HL-60 (cell line): Measurements from ENCODE around the gene TENT4B.

Source experiments
- DNase-seq, 2 experiments: peaks; one replicate each; pipeline ENCODE4 v3.0.0-alpha.2; 2010 to 2020; ENCODE audit warnings: low read depth in 1 of 2, low spot score in 1 of 2
- H3K27ac ChIP-seq: fragments of 250-450 bp; sonication (Bioruptor Pico); replicated peaks from 2 replicates; pipeline ENCODE4 v1.5.1; 2020; ENCODE audit warnings: mild to moderate bottlenecking, moderate library complexity
- H3K27me3 ChIP-seq: fragments of 250-450 bp; sonication (Bioruptor Pico); 2 replicates; pipeline ENCODE4 v1.5.1; 2021; ENCODE audit warnings: mild to moderate bottlenecking, moderate library complexity; ENCODE audit not compliant: insufficient read depth, poor library complexity, severe bottlenecking
- H3K4me3 ChIP-seq: replicated peaks from 2 replicates; pipeline ENCODE4 v1.5.1; 2011; ENCODE audit warnings: mild to moderate bottlenecking, control low read depth, low read length; ENCODE audit not compliant: insufficient read depth
- CTCF ChIP-seq: IDR thresholded peaks from one replicate; pipeline ENCODE4 v1.5.1; 2011; ENCODE audit warnings: low read length, control low read depth, inconsistent platforms; ENCODE audit not compliant: insufficient read depth
- GABPA ChIP-seq: IDR thresholded peaks from 2 replicates; pipeline ENCODE4 v1.6.1; 2012; ENCODE audit warnings: low read depth
- POLR2AphosphoS5 ChIP-seq: IDR thresholded peaks from 2 replicates; pipeline ENCODE4 v1.6.1; 2012; ENCODE audit warnings: low read depth
- REST ChIP-seq: IDR thresholded peaks from 2 replicates; pipeline ENCODE4 v1.6.1; 2012; ENCODE audit warnings: low read depth; ENCODE audit not compliant: insufficient replicate concordance
- SPI1 ChIP-seq: IDR thresholded peaks from 2 replicates; pipeline ENCODE4 v1.6.1; 2012; ENCODE audit warnings: low read depth, mild to moderate bottlenecking, borderline replicate concordance

Gene TENT4B

GRCh38 chr16:50266337-50267091, 113.4 kb downstream of the TENT4B start, which contains the start of gene ADCY7:
Gene ADCY7 (plus strand): TSS chr16:50266551. CDS start chr16:50288180, 21,629 bp downstream.
- Histone ChIP-seq H3K4me3 (peak within 1 kb of the TSS; percentile 83), H3K27ac (peak within 1 kb of the TSS; percentile 77)
- peak in 1 of 2 experiments; percentile 91 for DNase-seq

GRCh38 chr16:50267151-50267631, 114.1 kb downstream of the TENT4B start:
- Histone ChIP-seq H3K27me3 (no peaks in the 10 kb centered on the region), H3K4me3 (peak overlapping the region; percentile 83), H3K27ac (peak overlapping the region; percentile 77)
- TF ChIP-seq REST (no peak), SPI1 (no peak), CTCF (no peak), GABPA (no peak), POLR2AphosphoS5 (no peak)
- no peak for DNase-seq

More at GRCh38 chr16:50266337-50267091, 113.4 kb downstream of the TENT4B start, which contains the start of gene ADCY7:
- TF ChIP-seq POLR2AphosphoS5 = peak; percentile 76
- TF ChIP-seq SPI1 = peak; percentile 64; the same call in 1 of the 2 replicates
- no peak for TF ChIP-seq REST
- peak; percentile 37 for TF ChIP-seq GABPA
- TF ChIP-seq CTCF = no peak
- H3K27me3 ChIP-seq = no peaks in the 10 kb centered on the region

- peak in 1 of 2 experiments; percentile 31 for DNase-seq
- H3K27me3 ChIP-seq = no peaks in the 10 kb centered on the region
- H3K27ac ChIP-seq = peak overlapping the region; percentile 77
- TF ChIP-seq GABPA = no peak
- no peak for TF ChIP-seq REST
- TF ChIP-seq SPI1 = peak; percentile 94
- no peak for TF ChIP-seq POLR2AphosphoS5
- TF ChIP-seq CTCF = no peak
- H3K4me3 ChIP-seq = peak overlapping the region; percentile 83
Observed at GRCh38 chr16:50267651-50268050, 114.5 kb downstream of the TENT4B start.
